H1 (cell line): Measurements from ENCODE around the gene SMG9. TPM values are rescaled to one million over a fixed set of nuclear protein-coding genes. Genes with fewer than 3 reads are reported as not detected.

Experiments used
- E2F6 ChIP-seq: IDR thresholded peaks from 2 replicates; pipeline ENCODE4 v1.6.1; 2012; ENCODE audit warnings: inconsistent platforms
- NANOG ChIP-seq: IDR thresholded peaks from 2 replicates; pipeline ENCODE4 v1.6.1; 2011; ENCODE audit warnings: low read length, low read depth, mild to moderate bottlenecking, inconsistent platforms; ENCODE audit not compliant: insufficient read depth, poor library complexity, severe bottlenecking
- RAD21 ChIP-seq, 2 experiments: IDR thresholded peaks in 1 of 2; conservative IDR thresholded peaks in 1 of 2; 2 replicates each; pipeline ENCODE4 v1.6.1; 2011; ENCODE audit warnings: low read depth in 2 of 2, low read length in 2 of 2, improper control_type of control experiment in 1 of 2, inconsistent platforms in 1 of 2, mild to moderate bottlenecking in 1 of 2, moderate library complexity in 1 of 2
- TEAD4 ChIP-seq: IDR thresholded peaks from 2 replicates; pipeline ENCODE4 v1.6.1; 2012; ENCODE audit warnings: low read depth, low read length, inconsistent platforms, mixed read lengths
- polyA plus RNA-seq, 7 experiments: library from polyadenylated mRNA; depleted of rRNA in 3 of 7; stranded (reverse) in 5 of 7; unstranded in 2 of 7; fragments of >200 nt in 5 of 7; fragments of 200-250 nt in 2 of 7; gene quantifications; 1 replicate in 5 of 7; 2 replicates in 1 of 7; 4 replicates in 1 of 7; pipeline versions ENCODE4 v1.2.1 to v1.2.3, GENCODE V29; 2011 to 2013; ENCODE audit warnings: missing spikeins in 2 of 7, mixed read lengths in 2 of 7
- total RNA-seq: library from RNA; stranded (reverse); fragmentation: NEBNext Ultra II Directional; extraction: Animal tissue kit (Norgen Biotek cat#: 25700); gene quantifications from 2 replicates; pipeline ENCODE4 v1.2.1, GENCODE V29; 2021
- TF ChIP-seq, protein P1 (sequence below): fragments of 300-600 bp; sonication (generic); IDR thresholded peaks from 2 replicates; pipeline ENCODE4 v1.7.1; 2012; ENCODE audit warnings: low read length, moderate library complexity, mild to moderate bottlenecking, inconsistent platforms; ENCODE audit not compliant: insufficient replicate concordance

Gene SMG9
- total and polyA plus RNA-seq, 2 of the 8 experiments (the other 6 are each of a cell fraction or from before 2014, with no cell fraction given): 20.4 to 28.7 TPM

DNA sequence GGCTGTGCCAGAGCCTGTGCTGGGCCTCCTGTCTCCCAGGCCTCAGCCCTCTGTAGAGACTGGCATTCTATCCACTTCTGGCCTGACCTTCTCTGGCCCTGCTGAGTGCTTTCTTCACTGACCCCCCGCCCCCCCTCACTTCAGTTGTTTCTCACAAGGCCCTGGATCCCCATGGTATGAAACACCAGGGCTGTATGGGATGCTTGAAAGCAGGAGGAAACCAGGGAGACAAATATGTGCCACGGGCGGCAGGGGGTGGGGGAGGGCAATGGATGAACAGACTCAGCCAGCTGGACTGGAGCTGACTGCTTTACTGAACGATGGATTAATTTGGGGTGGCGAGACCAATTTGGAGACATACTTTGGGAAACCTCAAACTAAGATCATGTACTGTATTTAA, 24.8 kb downstream of the SMG9 start (continued):
- TF ChIP-seq, protein P1, sequence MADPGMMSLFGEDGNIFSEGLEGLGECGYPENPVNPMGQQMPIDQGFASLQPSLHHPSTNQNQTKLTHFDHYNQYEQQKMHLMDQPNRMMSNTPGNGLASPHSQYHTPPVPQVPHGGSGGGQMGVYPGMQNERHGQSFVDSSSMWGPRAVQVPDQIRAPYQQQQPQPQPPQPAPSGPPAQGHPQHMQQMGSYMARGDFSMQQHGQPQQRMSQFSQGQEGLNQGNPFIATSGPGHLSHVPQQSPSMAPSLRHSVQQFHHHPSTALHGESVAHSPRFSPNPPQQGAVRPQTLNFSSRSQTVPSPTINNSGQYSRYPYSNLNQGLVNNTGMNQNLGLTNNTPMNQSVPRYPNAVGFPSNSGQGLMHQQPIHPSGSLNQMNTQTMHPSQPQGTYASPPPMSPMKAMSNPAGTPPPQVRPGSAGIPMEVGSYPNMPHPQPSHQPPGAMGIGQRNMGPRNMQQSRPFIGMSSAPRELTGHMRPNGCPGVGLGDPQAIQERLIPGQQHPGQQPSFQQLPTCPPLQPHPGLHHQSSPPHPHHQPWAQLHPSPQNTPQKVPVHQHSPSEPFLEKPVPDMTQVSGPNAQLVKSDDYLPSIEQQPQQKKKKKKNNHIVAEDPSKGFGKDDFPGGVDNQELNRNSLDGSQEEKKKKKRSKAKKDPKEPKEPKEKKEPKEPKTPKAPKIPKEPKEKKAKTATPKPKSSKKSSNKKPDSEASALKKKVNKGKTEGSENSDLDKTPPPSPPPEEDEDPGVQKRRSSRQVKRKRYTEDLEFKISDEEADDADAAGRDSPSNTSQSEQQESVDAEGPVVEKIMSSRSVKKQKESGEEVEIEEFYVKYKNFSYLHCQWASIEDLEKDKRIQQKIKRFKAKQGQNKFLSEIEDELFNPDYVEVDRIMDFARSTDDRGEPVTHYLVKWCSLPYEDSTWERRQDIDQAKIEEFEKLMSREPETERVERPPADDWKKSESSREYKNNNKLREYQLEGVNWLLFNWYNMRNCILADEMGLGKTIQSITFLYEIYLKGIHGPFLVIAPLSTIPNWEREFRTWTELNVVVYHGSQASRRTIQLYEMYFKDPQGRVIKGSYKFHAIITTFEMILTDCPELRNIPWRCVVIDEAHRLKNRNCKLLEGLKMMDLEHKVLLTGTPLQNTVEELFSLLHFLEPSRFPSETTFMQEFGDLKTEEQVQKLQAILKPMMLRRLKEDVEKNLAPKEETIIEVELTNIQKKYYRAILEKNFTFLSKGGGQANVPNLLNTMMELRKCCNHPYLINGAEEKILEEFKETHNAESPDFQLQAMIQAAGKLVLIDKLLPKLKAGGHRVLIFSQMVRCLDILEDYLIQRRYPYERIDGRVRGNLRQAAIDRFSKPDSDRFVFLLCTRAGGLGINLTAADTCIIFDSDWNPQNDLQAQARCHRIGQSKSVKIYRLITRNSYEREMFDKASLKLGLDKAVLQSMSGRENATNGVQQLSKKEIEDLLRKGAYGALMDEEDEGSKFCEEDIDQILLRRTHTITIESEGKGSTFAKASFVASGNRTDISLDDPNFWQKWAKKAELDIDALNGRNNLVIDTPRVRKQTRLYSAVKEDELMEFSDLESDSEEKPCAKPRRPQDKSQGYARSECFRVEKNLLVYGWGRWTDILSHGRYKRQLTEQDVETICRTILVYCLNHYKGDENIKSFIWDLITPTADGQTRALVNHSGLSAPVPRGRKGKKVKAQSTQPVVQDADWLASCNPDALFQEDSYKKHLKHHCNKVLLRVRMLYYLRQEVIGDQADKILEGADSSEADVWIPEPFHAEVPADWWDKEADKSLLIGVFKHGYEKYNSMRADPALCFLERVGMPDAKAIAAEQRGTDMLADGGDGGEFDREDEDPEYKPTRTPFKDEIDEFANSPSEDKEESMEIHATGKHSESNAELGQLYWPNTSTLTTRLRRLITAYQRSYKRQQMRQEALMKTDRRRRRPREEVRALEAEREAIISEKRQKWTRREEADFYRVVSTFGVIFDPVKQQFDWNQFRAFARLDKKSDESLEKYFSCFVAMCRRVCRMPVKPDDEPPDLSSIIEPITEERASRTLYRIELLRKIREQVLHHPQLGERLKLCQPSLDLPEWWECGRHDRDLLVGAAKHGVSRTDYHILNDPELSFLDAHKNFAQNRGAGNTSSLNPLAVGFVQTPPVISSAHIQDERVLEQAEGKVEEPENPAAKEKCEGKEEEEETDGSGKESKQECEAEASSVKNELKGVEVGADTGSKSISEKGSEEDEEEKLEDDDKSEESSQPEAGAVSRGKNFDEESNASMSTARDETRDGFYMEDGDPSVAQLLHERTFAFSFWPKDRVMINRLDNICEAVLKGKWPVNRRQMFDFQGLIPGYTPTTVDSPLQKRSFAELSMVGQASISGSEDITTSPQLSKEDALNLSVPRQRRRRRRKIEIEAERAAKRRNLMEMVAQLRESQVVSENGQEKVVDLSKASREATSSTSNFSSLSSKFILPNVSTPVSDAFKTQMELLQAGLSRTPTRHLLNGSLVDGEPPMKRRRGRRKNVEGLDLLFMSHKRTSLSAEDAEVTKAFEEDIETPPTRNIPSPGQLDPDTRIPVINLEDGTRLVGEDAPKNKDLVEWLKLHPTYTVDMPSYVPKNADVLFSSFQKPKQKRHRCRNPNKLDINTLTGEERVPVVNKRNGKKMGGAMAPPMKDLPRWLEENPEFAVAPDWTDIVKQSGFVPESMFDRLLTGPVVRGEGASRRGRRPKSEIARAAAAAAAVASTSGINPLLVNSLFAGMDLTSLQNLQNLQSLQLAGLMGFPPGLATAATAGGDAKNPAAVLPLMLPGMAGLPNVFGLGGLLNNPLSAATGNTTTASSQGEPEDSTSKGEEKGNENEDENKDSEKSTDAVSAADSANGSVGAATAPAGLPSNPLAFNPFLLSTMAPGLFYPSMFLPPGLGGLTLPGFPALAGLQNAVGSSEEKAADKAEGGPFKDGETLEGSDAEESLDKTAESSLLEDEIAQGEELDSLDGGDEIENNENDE: no peak
- TF ChIP-seq NANOG: no peak
- TF ChIP-seq TEAD4: no peak
- no peak for TF ChIP-seq E2F6
- no peak for TF ChIP-seq RAD21 (IDR thresholded peaks at IDR 0.05 in 1 of 2, conservative IDR thresholded peaks at IDR 0.05 in 1 of 2; ENCODE audit: low read depth in 2 of 2, low read length in 2 of 2)
